GM12865 (cell line): ENCODE data around the gene PRICKLE2.

Experiments
- DNase-seq: peaks from one replicate; pipeline ENCODE4 v3.0.0; 2010; ENCODE audit warnings: low read depth
- H3K4me3 ChIP-seq: 2 replicates; pipeline ENCODE4 v1.5.1; 2011; ENCODE audit warnings: mild to moderate bottlenecking, low read depth, low read length, control low read depth
- CTCF ChIP-seq: IDR thresholded peaks from 2 replicates; pipeline ENCODE4 v1.5.1; 2011; ENCODE audit warnings: low read length, control low read depth, low read depth, inconsistent platforms; ENCODE audit not compliant: insufficient read depth; ENCODE audit errors: missing control alignments

The PRICKLE2 gene

GRCh38 chr3:64221571-64222257 is 3.6 kb downstream of the PRICKLE2 start:
- TF ChIP-seq CTCF: no peak
- no peak overlapping the region for H3K4me3 ChIP-seq
- no peak for DNase-seq

DNA sequence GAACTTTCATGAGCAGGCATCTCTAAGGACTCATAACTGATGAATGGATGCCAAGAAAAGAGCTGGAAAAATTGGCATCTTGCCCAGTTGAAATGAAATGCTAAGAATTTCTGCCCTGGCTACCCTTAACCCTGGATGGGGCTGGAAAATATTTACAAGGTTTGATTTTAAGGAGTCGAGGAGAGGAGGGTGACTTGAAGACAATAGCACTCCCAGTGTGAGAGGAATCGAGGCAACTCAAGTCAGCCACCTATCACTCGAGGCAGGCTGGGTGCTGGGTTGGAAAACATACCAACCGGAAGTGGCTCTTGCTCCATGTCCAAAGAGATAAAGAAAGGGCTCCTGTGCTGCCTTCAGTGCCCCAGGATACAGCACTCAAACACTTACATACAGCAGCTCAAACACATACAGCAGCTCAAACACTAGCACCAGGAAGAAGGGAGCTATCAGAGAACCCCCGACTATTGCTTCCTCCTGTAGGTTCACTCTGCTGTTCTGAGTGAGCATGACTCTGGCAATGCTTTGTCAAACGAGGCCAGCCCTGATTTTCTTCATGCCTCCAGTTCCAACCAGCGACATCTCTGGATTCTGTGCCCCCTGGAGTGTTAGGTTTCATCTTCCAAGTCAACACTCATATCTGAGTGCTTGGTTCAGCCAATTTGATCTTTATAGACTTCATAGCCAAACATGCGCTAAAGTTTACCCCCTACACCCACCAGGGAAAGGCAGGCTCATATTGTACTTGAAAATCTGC is 4.9 kb downstream of the PRICKLE2 start:
- DNase-seq: no peak
- TF ChIP-seq CTCF: no peak
- H3K4me3 ChIP-seq: no peak overlapping the region

- no peak for TF ChIP-seq CTCF
- DNase-seq: no peak
Observed at GRCh38 chr3:64218746-64219145, 6.5 kb downstream of the PRICKLE2 start.

DNA sequence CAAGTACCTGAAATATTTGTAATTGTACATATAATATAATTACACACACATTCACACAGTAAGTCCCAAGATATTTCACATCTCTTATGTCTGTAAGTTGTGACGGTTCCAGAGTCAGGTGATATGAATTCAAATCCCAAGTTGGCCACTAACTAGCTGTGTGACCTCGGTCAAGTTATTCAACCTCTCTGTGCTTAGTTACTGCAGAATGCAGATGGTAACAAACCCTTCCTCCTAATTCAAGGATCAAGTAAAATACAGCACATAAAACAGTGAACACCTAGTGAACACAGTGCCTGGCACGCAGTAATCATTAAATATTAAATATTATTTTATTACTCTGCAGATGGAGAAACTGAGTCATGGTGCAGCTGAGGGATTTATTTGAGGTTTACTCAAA is 6.9 kb downstream of the PRICKLE2 start:
- no peak for TF ChIP-seq CTCF
- H3K4me3 ChIP-seq: no peak overlapping the region
- DNase-seq: no peak

More at GRCh38 chr3:64218746-64219145, 6.5 kb downstream of the PRICKLE2 start:
- H3K4me3 ChIP-seq: no peak overlapping the region

DNA sequence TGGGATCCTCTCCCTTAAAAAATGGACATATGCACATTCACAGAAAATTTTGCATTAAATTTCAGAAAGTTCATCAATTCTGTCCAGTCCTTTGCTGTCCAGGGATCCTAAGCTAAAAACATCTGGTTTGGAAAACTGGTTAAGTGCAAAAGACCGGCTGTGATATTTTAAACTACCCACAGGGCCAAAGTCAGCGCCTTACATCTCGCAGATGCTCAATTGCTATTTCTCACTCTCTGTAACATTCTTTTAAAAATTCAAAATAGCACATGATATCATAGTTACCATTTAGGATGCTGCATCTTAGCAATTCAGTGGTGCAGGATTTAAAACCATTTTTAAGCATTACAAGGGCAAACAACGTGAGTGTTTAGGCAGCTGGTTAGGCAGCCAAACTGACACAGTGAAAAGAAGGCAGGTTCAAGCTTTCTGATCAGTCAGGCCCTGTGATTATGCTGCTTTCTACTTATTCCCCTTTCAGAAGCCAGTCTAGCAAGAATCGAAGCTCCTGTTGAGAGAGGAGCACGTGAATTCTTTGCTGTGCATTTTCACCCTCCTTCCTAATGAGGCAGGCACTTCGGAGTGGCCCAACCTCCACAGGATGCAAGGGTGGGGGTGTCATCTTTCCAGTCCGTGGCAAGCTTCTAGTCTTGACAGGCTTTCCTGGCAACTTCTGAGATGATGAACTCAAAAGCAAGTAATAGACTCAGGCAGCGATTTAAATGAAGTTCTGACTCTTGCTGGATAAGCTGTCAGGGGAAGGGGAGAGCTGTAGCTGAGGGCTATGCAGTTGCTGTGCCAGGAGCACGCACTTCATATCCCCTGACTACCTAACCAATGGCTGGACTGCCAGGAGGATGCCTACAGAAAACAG is 8.8 kb downstream of the PRICKLE2 start:
- H3K4me3 ChIP-seq: no peak overlapping the region
- DNase-seq: no peak
- no peak for TF ChIP-seq CTCF

DNA sequence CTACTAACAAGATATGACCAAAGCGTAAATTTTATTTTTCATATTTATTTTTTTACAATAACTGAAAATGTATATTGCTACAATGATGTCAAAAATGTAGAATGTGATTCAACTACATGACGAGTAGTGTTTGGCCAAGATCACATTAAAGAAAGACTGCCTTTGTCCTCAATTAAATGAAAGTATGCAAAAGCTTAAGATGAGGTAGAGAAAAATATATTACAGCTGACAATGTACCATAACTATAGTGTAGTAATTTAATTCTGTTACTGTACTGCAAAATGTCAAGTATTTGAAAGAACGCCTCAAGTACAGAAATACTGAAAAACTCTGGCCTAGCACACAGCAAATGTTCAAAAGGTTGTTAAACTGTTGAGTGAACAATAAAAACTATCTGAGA is 9.7 kb downstream of the PRICKLE2 start:
- H3K4me3 ChIP-seq: no peak overlapping the region
- DNase-seq: no peak
- no peak for TF ChIP-seq CTCF
